GM12873 (cell line): ENCODE data around the gene SIRT1.

Experiments
- TF ChIP-seq, protein P1 (sequence below): IDR thresholded peaks from 2 replicates; pipeline ENCODE4 v1.5.1; 2012; ENCODE audit warnings: low read depth, mild to moderate bottlenecking, moderate library complexity, low read length, control low read depth; ENCODE audit not compliant: insufficient read depth; ENCODE audit errors: missing control alignments

The SIRT1 gene

DNA sequence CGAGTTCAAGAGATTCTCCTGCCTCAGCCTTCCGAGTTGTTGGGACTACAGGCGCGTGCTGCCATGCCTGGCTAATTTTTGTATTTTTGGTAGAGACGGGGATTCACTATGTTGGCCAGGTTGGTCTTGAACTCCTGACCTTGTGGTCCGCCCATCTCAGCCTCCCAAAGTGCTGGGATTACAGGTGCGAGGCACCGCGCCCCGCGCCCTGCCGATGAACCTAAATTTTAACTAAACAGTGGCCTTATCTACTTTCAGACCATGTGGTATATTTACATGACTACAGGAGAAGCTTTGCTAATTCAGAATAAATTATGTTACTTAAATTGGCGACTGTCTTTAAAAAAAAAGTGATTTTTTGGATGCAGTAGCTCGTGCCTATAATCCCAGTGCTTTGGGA, 9.2 kb downstream of the SIRT1 start:
- TF ChIP-seq, protein P1, sequence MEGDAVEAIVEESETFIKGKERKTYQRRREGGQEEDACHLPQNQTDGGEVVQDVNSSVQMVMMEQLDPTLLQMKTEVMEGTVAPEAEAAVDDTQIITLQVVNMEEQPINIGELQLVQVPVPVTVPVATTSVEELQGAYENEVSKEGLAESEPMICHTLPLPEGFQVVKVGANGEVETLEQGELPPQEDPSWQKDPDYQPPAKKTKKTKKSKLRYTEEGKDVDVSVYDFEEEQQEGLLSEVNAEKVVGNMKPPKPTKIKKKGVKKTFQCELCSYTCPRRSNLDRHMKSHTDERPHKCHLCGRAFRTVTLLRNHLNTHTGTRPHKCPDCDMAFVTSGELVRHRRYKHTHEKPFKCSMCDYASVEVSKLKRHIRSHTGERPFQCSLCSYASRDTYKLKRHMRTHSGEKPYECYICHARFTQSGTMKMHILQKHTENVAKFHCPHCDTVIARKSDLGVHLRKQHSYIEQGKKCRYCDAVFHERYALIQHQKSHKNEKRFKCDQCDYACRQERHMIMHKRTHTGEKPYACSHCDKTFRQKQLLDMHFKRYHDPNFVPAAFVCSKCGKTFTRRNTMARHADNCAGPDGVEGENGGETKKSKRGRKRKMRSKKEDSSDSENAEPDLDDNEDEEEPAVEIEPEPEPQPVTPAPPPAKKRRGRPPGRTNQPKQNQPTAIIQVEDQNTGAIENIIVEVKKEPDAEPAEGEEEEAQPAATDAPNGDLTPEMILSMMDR, result no peak

GRCh38 chr10:67903581-67903980, 19.1 kb downstream of the SIRT1 start:
- TF ChIP-seq, protein P1, result no peak

GRCh38 chr10:67912331-67912946, 28.0 kb downstream of the SIRT1 start:
- TF ChIP-seq, protein P1, result no peak

GRCh38 chr10:67914777-67915340, 30.4 kb downstream of the SIRT1 start:
- TF ChIP-seq, protein P1, result no peak

- TF ChIP-seq, protein P1, result no peak
Measured at GRCh38 chr10:67917169-67917568, 32.7 kb downstream of the SIRT1 start.

DNA sequence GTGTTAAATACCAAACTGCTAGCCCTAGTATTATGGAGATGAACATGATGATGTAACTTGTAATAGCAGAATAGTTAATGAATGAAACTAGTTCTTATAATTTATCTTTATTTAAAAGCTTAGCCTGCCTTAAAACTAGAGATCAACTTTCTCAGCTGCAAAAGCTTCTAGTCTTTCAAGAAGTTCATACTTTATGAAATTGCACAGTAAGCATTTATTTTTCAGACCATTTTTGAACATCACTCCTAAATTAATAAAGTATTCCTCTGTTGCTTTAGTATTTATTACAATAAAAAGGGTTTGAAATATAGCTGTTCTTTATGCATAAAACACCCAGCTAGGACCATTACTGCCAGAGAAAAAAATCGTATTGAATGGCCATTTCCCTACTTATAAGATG, 33.2 kb downstream of the SIRT1 start:
- TF ChIP-seq, protein P1, result no peak

- TF ChIP-seq, protein P1, result no peak
Measured at GRCh38 chr10:67921065-67921464, 36.6 kb downstream of the SIRT1 start.
